Activated gamma-delta T cell treated with anti-CD3 and anti-CD28 coated beads, Interleukin-2, amount 50 U/mL, for 16 hours (primary cell): ENCODE results near the gene SPANXA1.
"Not testable (repeated sequence)": the region's sequence is repeated elsewhere in the genome, so short reads cannot be mapped to it uniquely, and the experiment has no call there.

Source experiments
- DNase-seq: peaks from one replicate; pipeline ENCODE4 v3.0.0-alpha.2; 2020; ENCODE audit warnings: low read depth

Gene SPANXA1, protein sequence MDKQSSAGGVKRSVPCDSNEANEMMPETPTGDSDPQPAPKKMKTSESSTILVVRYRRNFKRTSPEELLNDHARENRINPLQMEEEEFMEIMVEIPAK

DNA sequence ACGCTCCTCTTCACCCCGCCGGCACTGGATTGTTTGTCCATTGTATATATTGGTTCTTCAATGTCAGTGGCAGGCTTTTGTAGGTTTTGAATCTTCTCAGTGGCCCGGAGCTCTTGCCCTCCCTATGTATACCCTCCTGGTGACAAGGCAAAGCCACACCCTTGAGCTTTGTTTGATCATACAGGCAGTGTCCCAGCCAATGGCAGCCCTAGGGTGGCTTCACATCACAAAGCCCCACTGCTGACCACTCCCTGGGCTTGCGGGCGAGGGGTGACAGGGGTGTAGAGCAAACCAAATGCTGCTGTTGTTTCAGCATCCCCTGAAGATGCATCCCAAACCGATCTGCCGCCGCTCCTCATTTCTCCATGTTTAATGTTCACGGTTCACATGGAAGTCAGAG lies at the start of gene SPANXA1:
Gene SPANXA1 (minus strand): TSS at position 101 of the 400 bp plus-strand sequence. CDS start 60 bp downstream, at position 41.
- not testable (repeated sequence) for DNase-seq

DNA sequence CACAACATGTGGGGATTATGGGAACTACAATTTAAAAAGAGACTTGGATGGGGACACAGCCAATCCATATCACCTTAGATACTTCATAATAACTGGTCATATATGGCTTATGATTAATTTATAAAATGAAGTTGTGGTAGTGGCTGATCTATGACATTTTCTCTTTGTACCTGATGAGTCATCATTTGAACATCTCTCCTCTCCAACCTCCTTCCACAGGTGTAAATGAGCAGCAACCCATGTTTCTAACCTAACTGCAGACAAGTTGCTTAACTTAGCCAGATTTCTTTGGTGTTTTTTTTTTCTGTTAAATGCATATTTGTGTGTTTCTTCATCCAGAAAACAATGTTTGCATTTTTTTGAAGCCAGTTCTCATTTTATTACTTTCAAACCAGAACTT lies 47.6 kb upstream of the SPANXA1 start:
- DNase-seq = no peak

DNA sequence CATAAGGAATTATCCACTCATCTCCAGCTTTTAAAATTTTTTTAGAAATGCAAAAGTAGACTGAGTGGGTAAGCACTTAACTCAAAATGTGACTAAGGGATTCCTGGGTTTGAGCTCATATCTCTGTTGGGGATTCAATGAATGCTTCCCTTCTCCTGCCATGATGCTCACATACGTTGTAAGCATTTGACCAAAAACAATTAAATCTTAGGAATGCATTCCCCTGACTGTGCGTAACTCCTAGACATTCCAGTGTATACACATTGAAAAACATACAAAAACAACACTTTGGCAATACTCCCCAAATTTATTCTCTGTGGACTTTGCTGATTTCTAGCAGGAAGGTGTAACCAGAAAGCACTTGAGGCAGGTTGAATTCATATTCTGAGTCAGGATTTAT lies 34.8 kb upstream of the SPANXA1 start:
- DNase-seq = no peak

DNA sequence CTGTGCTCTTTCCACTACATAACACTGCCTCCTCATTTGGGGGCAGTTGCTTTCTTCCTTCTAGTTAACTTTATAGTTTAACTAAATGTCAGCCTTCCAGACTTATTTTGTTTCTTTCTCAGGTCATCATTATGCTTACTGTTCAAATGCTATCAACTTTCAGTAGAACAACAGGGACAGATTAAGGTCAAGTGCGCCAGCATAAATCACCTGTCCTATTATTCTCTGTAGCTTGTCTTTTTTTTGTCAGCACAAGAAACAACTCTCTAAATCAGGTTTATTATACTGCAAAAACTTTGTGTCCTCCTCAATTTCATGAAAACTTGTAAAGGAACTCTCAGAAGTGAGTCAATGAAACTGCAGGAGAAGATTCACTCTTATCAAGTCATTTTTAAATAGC lies 24.6 kb upstream of the SPANXA1 start:
- no peak for DNase-seq

DNA sequence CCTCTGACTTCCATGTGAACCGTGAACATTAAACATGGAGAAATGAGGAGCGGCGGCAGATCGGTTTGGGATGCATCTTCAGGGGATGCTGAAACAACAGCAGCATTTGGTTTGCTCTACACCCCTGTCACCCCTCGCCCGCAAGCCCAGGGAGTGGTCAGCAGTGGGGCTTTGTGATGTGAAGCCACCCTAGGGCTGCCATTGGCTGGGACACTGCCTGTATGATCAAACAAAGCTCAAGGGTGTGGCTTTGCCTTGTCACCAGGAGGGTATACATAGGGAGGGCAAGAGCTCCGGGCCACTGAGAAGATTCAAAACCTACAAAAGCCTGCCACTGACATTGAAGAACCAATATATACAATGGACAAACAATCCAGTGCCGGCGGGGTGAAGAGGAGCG lies 4.9 kb upstream of the SPANXA1 start, which contains the start of gene SPANXA2:
Gene SPANXA2 (plus strand): TSS at position 301 of the 400 bp plus-strand sequence. CDS start 60 bp downstream, at position 361.
- DNase-seq = not testable (repeated sequence)

DNA sequence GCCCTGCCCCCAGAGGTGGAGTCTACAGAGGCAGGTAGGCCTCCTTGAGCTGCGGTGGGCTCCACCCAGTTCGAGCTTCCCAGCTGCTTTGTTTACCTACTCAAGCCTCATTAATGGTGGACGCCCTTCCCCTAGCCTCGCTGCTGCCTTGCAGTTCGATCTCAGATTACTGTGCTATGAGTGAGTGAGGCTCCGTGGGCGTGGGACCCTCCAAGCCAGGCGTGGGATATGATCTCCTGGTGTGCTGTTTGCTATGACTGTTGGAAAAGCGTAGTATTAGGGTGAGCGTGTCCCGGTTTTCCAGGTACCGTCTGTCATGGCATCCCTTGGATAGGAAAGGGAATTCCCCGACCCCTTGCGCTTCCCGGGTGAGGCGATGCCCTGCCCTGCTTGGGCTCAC lies 42.0 kb downstream of the SPANXA1 start:
- not testable (repeated sequence) for DNase-seq
